Upper lobe of right lung (tissue), 1 donor: ENCODE measurements around the gene MPI. TPM values are rescaled to one million over a fixed set of nuclear protein-coding genes. Genes with fewer than 3 reads are reported as not detected.

ENCODE experiments used
- ATAC-seq: fragments of 200-7000 bp; cut with Tn5 transposase; one replicate; pipeline ENCODE4 v1.9.1; 2020; ENCODE audit warnings: mild to moderate bottlenecking, moderate library complexity
- DNase-seq: peaks from one replicate; pipeline ENCODE4 v3.0.0-alpha.2; 2020
- H3K27ac ChIP-seq: fragments of 200-600 bp; one replicate; pipeline ENCODE4 v1.8.0; 2022
- H3K27me3 ChIP-seq: fragments of 200-600 bp; one replicate; pipeline ENCODE4 v1.8.0; 2022; ENCODE audit warnings: mild to moderate bottlenecking
- H3K36me3 ChIP-seq: fragments of 200-600 bp; one replicate; pipeline ENCODE4 v1.8.0; 2022
- H3K4me1 ChIP-seq: fragments of 200-600 bp; one replicate; pipeline ENCODE4 v1.8.0; 2022
- H3K4me3 ChIP-seq: fragments of 200-600 bp; one replicate; pipeline ENCODE4 v1.8.0; 2022; ENCODE audit warnings: mild to moderate bottlenecking
- H3K9me3 ChIP-seq: fragments of 200-600 bp; one replicate; pipeline ENCODE4 v1.8.0; 2022
- CTCF ChIP-seq: fragments of 200-600 bp; IDR thresholded peaks from one replicate; pipeline ENCODE4 v1.8.0; 2022; ENCODE audit warnings: antibody characterized with exemption
- intact Hi-C: fragments of 100-400 bp; cut with DNase I; formaldehyde crosslinking; loops from one replicate; pipeline ENCODE4 v1.11.0; 2022
- total RNA-seq: library from RNA; stranded (reverse); fragmentation: NEBNext Ultra II Directional; extraction: Animal tissue kit (Norgen Biotek cat#: 25700); gene quantifications from one replicate; pipeline ENCODE4 v1.2.1, GENCODE V29; 2021
- donor health status: DM: no; HTN: yes; CAD: no; lungs with severe emphysema.

The MPI gene
- total RNA-seq, 1 donor from 2014 or later: 26.7 TPM

GRCh38 chr15:74847432-74847831 is 42.4 kb upstream of the MPI start:
- Histone ChIP-seq H3K4me3 (no peak overlapping the region), H3K9me3 (no peaks in the 10 kb centered on the region), H3K36me3 (peaks cover 74% of the 10 kb centered on the region), H3K4me1 (peaks cover 7% of the 10 kb centered on the region), H3K27me3 (no peaks in the 10 kb centered on the region), H3K27ac (no peak overlapping the region)
- ATAC-seq (no peak), DNase-seq (no peak)
- no peak for TF ChIP-seq CTCF
- intact Hi-C loops: no loop called here

- peaks cover 91% of the 10 kb centered on the region for H3K36me3 ChIP-seq
- H3K27ac ChIP-seq: no peak overlapping the region
- no peaks in the 10 kb centered on the region for H3K27me3 ChIP-seq
- no peaks in the 10 kb centered on the region for H3K9me3 ChIP-seq
- no peaks in the 10 kb centered on the region for H3K4me1 ChIP-seq
- ATAC-seq (no peak), DNase-seq (no peak)
- H3K4me3 ChIP-seq: no peak overlapping the region
- intact Hi-C loops: no loop called here
- TF ChIP-seq CTCF: no peak
Measured at GRCh38 chr15:74850393-74850792, 39.4 kb upstream of the MPI start.

- no peak for TF ChIP-seq CTCF
- Histone ChIP-seq H3K4me3 (no peak overlapping the region), H3K4me1 (peaks cover 2% of the 10 kb centered on the region), H3K27me3 (no peaks in the 10 kb centered on the region), H3K27ac (no peak overlapping the region), H3K9me3 (no peaks in the 10 kb centered on the region), H3K36me3 (peaks cover 75% of the 10 kb centered on the region)
- no peak for DNase-seq
- intact Hi-C loops: no loop called here
- ATAC-seq: no peak
Measured at GRCh38 chr15:74851960-74852359, 37.9 kb upstream of the MPI start.

GRCh38 chr15:74854453-74855022 is 35.3 kb upstream of the MPI start:
- intact Hi-C loops: no loop called here
- H3K27ac ChIP-seq: no peak overlapping the region
- H3K4me3 ChIP-seq: no peak overlapping the region
- no peaks in the 10 kb centered on the region for H3K27me3 ChIP-seq
- peaks cover 50% of the 10 kb centered on the region for H3K36me3 ChIP-seq
- ATAC-seq: no peak
- peaks cover 19% of the 10 kb centered on the region for H3K4me1 ChIP-seq
- no peaks in the 10 kb centered on the region for H3K9me3 ChIP-seq
- TF ChIP-seq CTCF: no peak
- no peak for DNase-seq

GRCh38 chr15:74855857-74856256 is 34.0 kb upstream of the MPI start:
- H3K27ac ChIP-seq: no peak overlapping the region
- ATAC-seq (no peak), DNase-seq (no peak)
- no peak overlapping the region for H3K4me3 ChIP-seq
- H3K36me3 ChIP-seq: peaks cover 36% of the 10 kb centered on the region
- no peaks in the 10 kb centered on the region for H3K9me3 ChIP-seq
- no peaks in the 10 kb centered on the region for H3K27me3 ChIP-seq
- no peak for TF ChIP-seq CTCF
- intact Hi-C loops: no loop called here
- H3K4me1 ChIP-seq: peaks cover 25% of the 10 kb centered on the region

- intact Hi-C loops: no loop called here
- ATAC-seq: no peak
- Histone ChIP-seq H3K36me3 (peaks cover 30% of the 10 kb centered on the region), H3K9me3 (no peaks in the 10 kb centered on the region), H3K4me1 (peaks cover 25% of the 10 kb centered on the region), H3K27ac (no peak overlapping the region), H3K4me3 (no peak overlapping the region), H3K27me3 (no peaks in the 10 kb centered on the region)
- no peak for TF ChIP-seq CTCF
- no peak for DNase-seq
Measured at GRCh38 chr15:74856537-74856936, 33.3 kb upstream of the MPI start.
